ENCODE data around the gene COX20. TPM values are rescaled to one million over a fixed set of nuclear protein-coding genes. Genes with fewer than 3 reads are reported as not detected.
"Not testable (repeated sequence)": the region's sequence is repeated elsewhere in the genome, so short reads cannot be mapped to it uniquely, and the experiment has no call there.

Gene COX20
- total RNA-seq, 1 experiment from 2014 or later: 38.0 TPM

DNA sequence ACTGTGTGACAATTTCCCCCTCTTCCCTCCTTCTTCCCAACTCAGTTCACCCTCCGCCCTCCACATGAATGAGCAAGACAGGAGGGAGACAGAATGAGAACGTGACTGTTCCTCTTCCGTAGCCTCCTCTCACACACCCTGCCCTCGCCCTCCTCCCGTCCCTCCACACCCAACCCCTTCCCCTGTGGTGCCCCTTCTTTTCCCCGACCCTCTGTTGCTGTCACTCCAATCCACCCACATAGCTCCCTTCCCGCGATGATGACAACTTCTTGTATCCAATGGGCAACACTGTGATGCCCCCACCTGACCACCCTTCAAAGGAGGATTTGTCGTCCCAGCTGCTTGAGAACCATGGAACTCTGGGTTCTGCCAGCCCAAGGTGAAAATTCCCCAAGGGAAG lies 41.4 kb upstream of the COX20 start:
- no peak overlapping the region for H3K27ac ChIP-seq (ENCODE audit: insufficient read length, low read depth, low read length)
- no peak overlapping the region for H2BK120ac ChIP-seq (ENCODE audit: low read depth, low read length, poor library complexity, severe bottlenecking)
- H3K4me2 ChIP-seq (ENCODE audit: insufficient read depth, insufficient read length, low read length): no peak overlapping the region
- H2AFZ ChIP-seq (ENCODE audit: low read length): no peak overlapping the region
- H3K23me2 ChIP-seq (ENCODE audit: insufficient read length, low read depth, low read length, poor library complexity, severe bottlenecking): no peaks in the 10 kb centered on the region
- no peak overlapping the region for H3K9ac ChIP-seq (ENCODE audit: extremely low read depth, insufficient read length, low read length)
- no peak overlapping the region for H3K27ac Mint-ChIP-seq
- no peak overlapping the region for H2BK12ac ChIP-seq (ENCODE audit: insufficient read length, low read depth, low read length)
- H3T11ph ChIP-seq (ENCODE audit: low read length): no peak overlapping the region
- H4K8ac ChIP-seq (replicated peaks; ENCODE audit: insufficient read length, low read depth, low read length): no peak overlapping the region
- H3K27me3 Mint-ChIP-seq (ENCODE audit: low read depth): no peaks in the 10 kb centered on the region
- H3K56ac ChIP-seq (ENCODE audit: insufficient read length, low read depth, low read length): no peak overlapping the region
- H3K14ac ChIP-seq (ENCODE audit: insufficient read depth, low read length): no peak overlapping the region
- H3K4ac ChIP-seq (ENCODE audit: low read depth, low read length): no peak overlapping the region
- no peaks in the 10 kb centered on the region for H3K27me3 ChIP-seq (ENCODE audit: insufficient read depth, low read length)
- WGBS (ENCODE audit: extremely low coverage, insufficient read length, low lambda C conversion rate): no CpG with 5 or more reads among the region's 9 CpGs
- H3K18ac ChIP-seq (ENCODE audit: insufficient read length, low read depth, low read length): no peak overlapping the region
- H4K5ac ChIP-seq (ENCODE audit: insufficient read length, low read depth, low read length): no peak overlapping the region
- H2AK5ac ChIP-seq (ENCODE audit: insufficient read length, low read length): no peak overlapping the region
- H3K4me1 ChIP-seq (ENCODE audit: insufficient read depth, low read length): no peaks in the 10 kb centered on the region
- no peak for DNase-seq
- no peaks in the 10 kb centered on the region for H4K20me1 ChIP-seq (ENCODE audit: control insufficient read depth, insufficient read depth, insufficient read length)
- no peaks in the 10 kb centered on the region for H3K79me1 ChIP-seq (ENCODE audit: insufficient read depth, low read depth, low read length, poor library complexity, severe bottlenecking)
- no peaks in the 10 kb centered on the region for H3K79me2 ChIP-seq (ENCODE audit: insufficient read depth, low read length)
- H4K91ac ChIP-seq (ENCODE audit: insufficient read length, low read depth, low read length): no peak overlapping the region
- H3K23ac ChIP-seq (ENCODE audit: insufficient read length, low read depth, low read length): no peak overlapping the region
- no peak overlapping the region for H2BK20ac ChIP-seq (ENCODE audit: low read depth, low read length, poor library complexity, severe bottlenecking)
- TF ChIP-seq, protein P1, sequence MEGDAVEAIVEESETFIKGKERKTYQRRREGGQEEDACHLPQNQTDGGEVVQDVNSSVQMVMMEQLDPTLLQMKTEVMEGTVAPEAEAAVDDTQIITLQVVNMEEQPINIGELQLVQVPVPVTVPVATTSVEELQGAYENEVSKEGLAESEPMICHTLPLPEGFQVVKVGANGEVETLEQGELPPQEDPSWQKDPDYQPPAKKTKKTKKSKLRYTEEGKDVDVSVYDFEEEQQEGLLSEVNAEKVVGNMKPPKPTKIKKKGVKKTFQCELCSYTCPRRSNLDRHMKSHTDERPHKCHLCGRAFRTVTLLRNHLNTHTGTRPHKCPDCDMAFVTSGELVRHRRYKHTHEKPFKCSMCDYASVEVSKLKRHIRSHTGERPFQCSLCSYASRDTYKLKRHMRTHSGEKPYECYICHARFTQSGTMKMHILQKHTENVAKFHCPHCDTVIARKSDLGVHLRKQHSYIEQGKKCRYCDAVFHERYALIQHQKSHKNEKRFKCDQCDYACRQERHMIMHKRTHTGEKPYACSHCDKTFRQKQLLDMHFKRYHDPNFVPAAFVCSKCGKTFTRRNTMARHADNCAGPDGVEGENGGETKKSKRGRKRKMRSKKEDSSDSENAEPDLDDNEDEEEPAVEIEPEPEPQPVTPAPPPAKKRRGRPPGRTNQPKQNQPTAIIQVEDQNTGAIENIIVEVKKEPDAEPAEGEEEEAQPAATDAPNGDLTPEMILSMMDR (conservative IDR thresholded peaks at IDR 0.05): no peak
- no peak overlapping the region for H2BK15ac ChIP-seq (ENCODE audit: low read depth, low read length)
- H3K4me1 Mint-ChIP-seq: peaks cover 8% of the 10 kb centered on the region in 2 experiments
- H3K36me3 Mint-ChIP-seq (ENCODE audit: insufficient read depth in 1 of 3, low read depth in 3 of 3): no peaks in the 10 kb centered on the region
- no peaks in the 10 kb centered on the region for H3K9me3 Mint-ChIP-seq
- no peaks in the 10 kb centered on the region for H3K9me3 ChIP-seq (ENCODE audit: control insufficient read depth, low read depth, low read length)
- H3K4me3 Mint-ChIP-seq: no peak overlapping the region
- no peak overlapping the region for H2BK5ac ChIP-seq (ENCODE audit: insufficient read length, low read length)

- H2BK20ac ChIP-seq (ENCODE audit: low read depth, low read length, poor library complexity, severe bottlenecking); H2BK15ac ChIP-seq (ENCODE audit: low read depth, low read length); H3K56ac ChIP-seq (ENCODE audit: insufficient read length, low read depth, low read length); H2BK120ac ChIP-seq (ENCODE audit: low read depth, low read length, poor library complexity, severe bottlenecking); H3K79me1 ChIP-seq (ENCODE audit: insufficient read depth, low read depth, low read length, poor library complexity, severe bottlenecking); H2AFZ ChIP-seq (ENCODE audit: low read length); H2BK12ac ChIP-seq (ENCODE audit: insufficient read length, low read depth, low read length); H4K8ac ChIP-seq (replicated peaks; ENCODE audit: insufficient read length, low read depth, low read length); H3K4ac ChIP-seq (ENCODE audit: low read depth, low read length); H3K4me2 ChIP-seq (ENCODE audit: insufficient read depth, insufficient read length, low read length); H3K27ac ChIP-seq (ENCODE audit: insufficient read length, low read depth, low read length); H3K9ac ChIP-seq (ENCODE audit: extremely low read depth, insufficient read length, low read length); DNase-seq; H4K91ac ChIP-seq (ENCODE audit: insufficient read length, low read depth, low read length); H3K23ac ChIP-seq (ENCODE audit: insufficient read length, low read depth, low read length); H3K9me3 Mint-ChIP-seq; H4K5ac ChIP-seq (ENCODE audit: insufficient read length, low read depth, low read length); H3K9me3 ChIP-seq (ENCODE audit: control insufficient read depth, low read depth, low read length); H3K18ac ChIP-seq (ENCODE audit: insufficient read length, low read depth, low read length); H3K4me1 Mint-ChIP-seq; H2BK5ac ChIP-seq (ENCODE audit: insufficient read length, low read length); H3K27ac Mint-ChIP-seq; H3K79me2 ChIP-seq (ENCODE audit: insufficient read depth, low read length); H3T11ph ChIP-seq (ENCODE audit: low read length); H3K4me3 Mint-ChIP-seq; H3K14ac ChIP-seq (ENCODE audit: insufficient read depth, low read length); H3K4me1 ChIP-seq (ENCODE audit: insufficient read depth, low read length); H3K23me2 ChIP-seq (ENCODE audit: insufficient read length, low read depth, low read length, poor library complexity, severe bottlenecking); H3K36me3 Mint-ChIP-seq (ENCODE audit: insufficient read depth in 1 of 3, low read depth in 3 of 3); H2AK5ac ChIP-seq (ENCODE audit: insufficient read length, low read length); H3K27me3 Mint-ChIP-seq (ENCODE audit: low read depth); H4K20me1 ChIP-seq (ENCODE audit: control insufficient read depth, insufficient read depth, insufficient read length); H3K27me3 ChIP-seq (ENCODE audit: insufficient read depth, low read length): not testable (repeated sequence)
- WGBS (ENCODE audit: extremely low coverage, insufficient read length, low lambda C conversion rate): no CpG with 5 or more reads among the region's 6 CpGs
Measured at GRCh38 chr1:244794516-244794915, 40.9 kb upstream of the COX20 start.

All from H9 (cell line).